IMR-90 (cell line): Measurements from ENCODE around the gene ACSBG1. TPM values are rescaled to one million over a fixed set of nuclear protein-coding genes. Genes with fewer than 3 reads are reported as not detected.
A peak's percentile ranks its signal among the peaks of the same experiment; 100 is the strongest.

Experiments
- ATAC-seq: fragments of 200-7000 bp; cut with Tn5 transposase; 2 replicates; pipeline ENCODE4 v1.9.1; 2020; ENCODE audit warnings: low read depth, mild to moderate bottlenecking, moderate library complexity
- BruUV-seq: library from RNA; stranded (reverse); fragments of 400-500 nt; replicated peaks from 2 replicates; lab custom pipeline; 2021; lab: Mats Ljungman, UMichigan
- CTCF ChIA-PET: fragments of 300-600 bp; formaldehyde crosslinking; extraction: SDS; loops from one replicate; lab custom pipeline; 2021; ENCODE audit warnings: antibody characterized with exemption; lab: Yijun Ruan, JAX
- POLR2A ChIA-PET: fragments of 300-600 bp; sonication (Branson Sonifier 250); formaldehyde crosslinking; loops from one replicate; lab custom pipeline; 2022; ENCODE audit warnings: antibody characterized with exemption; ENCODE audit not compliant: unreplicated experiment; lab: Charles Lee
- DNase-seq: peaks from one replicate; pipeline ENCODE4 v3.0.0; 2013
- H2AFZ ChIP-seq: replicated peaks from 2 replicates; pipeline ENCODE3; 2013; ENCODE audit warnings: low read length, mild to moderate bottlenecking; ENCODE audit not compliant: poor library complexity
- H2AK5ac ChIP-seq: 2 replicates; pipeline ENCODE4 v1.6.1; 2013; ENCODE audit warnings: low read depth, low read length, inconsistent platforms
- H2AK9ac ChIP-seq: replicated peaks from 2 replicates; pipeline ENCODE3; 2013; ENCODE audit warnings: mild to moderate bottlenecking, low read depth, low read length, moderate library complexity; ENCODE audit not compliant: poor library complexity
- H2BK120ac ChIP-seq: 2 replicates; pipeline ENCODE4 v1.6.1; 2013; ENCODE audit warnings: low read depth, low read length, inconsistent platforms
- H2BK15ac ChIP-seq: 3 replicates; pipeline ENCODE4 v1.6.1; 2013; ENCODE audit warnings: low read depth, low read length, inconsistent platforms
- H2BK20ac ChIP-seq: 2 replicates; pipeline ENCODE4 v1.6.1; 2013; ENCODE audit warnings: low read depth, mild to moderate bottlenecking, inconsistent platforms, low read length, moderate library complexity
- H2BK5ac ChIP-seq: 2 replicates; pipeline ENCODE4 v1.6.1; 2013; ENCODE audit warnings: mild to moderate bottlenecking, low read depth, low read length, inconsistent platforms; ENCODE audit not compliant: poor library complexity, severe bottlenecking
- H3K14ac ChIP-seq: replicated peaks from 2 replicates; pipeline ENCODE4 v1.6.1; 2013; ENCODE audit warnings: low read depth, low read length, inconsistent platforms
- H3K18ac ChIP-seq: 2 replicates; pipeline ENCODE4 v1.6.1; 2013; ENCODE audit warnings: low read depth, low read length, control low read depth
- H3K23ac ChIP-seq: 2 replicates; pipeline ENCODE4 v1.6.1; 2013; ENCODE audit warnings: low read depth, low read length, inconsistent platforms
- H3K27ac ChIP-seq: 2 replicates; pipeline ENCODE4 v1.5.1; 2013; ENCODE audit warnings: mild to moderate bottlenecking, control low read depth, low read length; ENCODE audit not compliant: insufficient read depth
- H3K27me3 ChIP-seq: 2 replicates; pipeline ENCODE4 v1.6.1; 2013; ENCODE audit warnings: low read length; ENCODE audit not compliant: control insufficient read depth, insufficient read depth
- H3K36me3 ChIP-seq: 2 replicates; pipeline ENCODE4 v1.6.1; 2013; ENCODE audit warnings: low read length, mixed read lengths; ENCODE audit not compliant: control insufficient read depth, insufficient read depth
- H3K4ac ChIP-seq: 2 replicates; pipeline ENCODE4 v1.6.1; 2013; ENCODE audit warnings: low read depth, low read length, inconsistent platforms
- H3K4me1 ChIP-seq: 2 replicates; pipeline ENCODE4 v1.6.1; 2013; ENCODE audit warnings: low read length, mixed read lengths; ENCODE audit not compliant: control insufficient read depth, insufficient read depth
- H3K4me2 ChIP-seq: 2 replicates; pipeline ENCODE4 v1.6.1; 2013; ENCODE audit warnings: low read depth, mild to moderate bottlenecking, control low read depth, low read length, moderate library complexity
- H3K4me3 ChIP-seq: 2 replicates; pipeline ENCODE4 v1.5.1; 2013; ENCODE audit warnings: low read depth, mild to moderate bottlenecking, control low read depth, low read length, moderate library complexity; ENCODE audit not compliant: insufficient read depth
- H3K56ac ChIP-seq: 2 replicates; pipeline ENCODE4 v1.6.1; 2013; ENCODE audit warnings: low read length, inconsistent platforms; ENCODE audit not compliant: insufficient read depth; ENCODE audit errors: extremely low read depth
- H3K79me1 ChIP-seq, 2 experiments: 2 replicates each; pipeline ENCODE4 v1.6.1; 2013; ENCODE audit warnings: low read length in 2 of 2, inconsistent platforms in 1 of 2, low read depth in 1 of 2
- H3K9ac ChIP-seq: 2 replicates; pipeline ENCODE4 v1.6.1; 2013; ENCODE audit warnings: low read depth, low read length, control low read depth
- H3K9me1 ChIP-seq: 2 replicates; pipeline ENCODE4 v1.6.1; 2013; ENCODE audit warnings: low read length, inconsistent platforms; ENCODE audit not compliant: insufficient read depth
- H3K9me3 ChIP-seq: 2 replicates; pipeline ENCODE4 v1.6.1; 2013; ENCODE audit warnings: low read length; ENCODE audit not compliant: control insufficient read depth, insufficient read depth
- H4K20me1 ChIP-seq: 2 replicates; pipeline ENCODE4 v1.6.1; 2013; ENCODE audit warnings: low read length, inconsistent platforms; ENCODE audit not compliant: insufficient read depth
- H4K5ac ChIP-seq: 2 replicates; pipeline ENCODE4 v1.6.1; 2013; ENCODE audit warnings: mild to moderate bottlenecking, low read depth, low read length, control low read depth
- H4K8ac ChIP-seq, 2 experiments: 2 replicates each; pipeline ENCODE4 v1.6.1; 2013; ENCODE audit warnings: low read depth in 2 of 2, low read length in 2 of 2, control low read depth in 1 of 2, inconsistent platforms in 1 of 2
- H4K91ac ChIP-seq: 2 replicates; pipeline ENCODE4 v1.6.1; 2013; ENCODE audit warnings: low read depth, low read length, inconsistent platforms; ENCODE audit not compliant: insufficient read depth
- NFE2L2 ChIP-seq: fragments of 150-350 bp; IDR thresholded peaks from 2 replicates; pipeline ENCODE4 v1.6.1; 2016; ENCODE audit warnings: low read depth, mild to moderate bottlenecking, low read length
- RAD21 ChIP-seq: IDR thresholded peaks from 2 replicates; pipeline ENCODE4 v1.6.1; 2012; ENCODE audit warnings: low read length, improper control_type of control experiment
- RCOR1 ChIP-seq: IDR thresholded peaks from 2 replicates; pipeline ENCODE4 v1.6.1; 2012; ENCODE audit warnings: mild to moderate bottlenecking, low read length, improper control_type of control experiment; ENCODE audit not compliant: insufficient replicate concordance
- SMC3 ChIP-seq: fragments of 150-350 bp; IDR thresholded peaks from 2 replicates; pipeline ENCODE4 v1.6.1; 2016; ENCODE audit warnings: low read depth, mild to moderate bottlenecking, antibody characterized with exemption, low read length, moderate library complexity
- WGBS, 2 experiments: methylation state at CpG; one replicate each; pipeline versions ENCODE4 v1.1.5 to v1.1.7; 2013; ENCODE audit warnings: missing lambda C conversion rate in 2 of 2; ENCODE audit not compliant: insufficient read length in 1 of 2; ENCODE audit errors: extremely low coverage in 2 of 2; 5-methylcytosine and 5-hydroxymethylcytosine counted together
- dilution Hi-C: fragments of 300-500 bp; cut with HindIII; formaldehyde crosslinking; loops from one replicate; pipeline ENCODE4 v1.14.3; 2018; ENCODE audit warnings: low sequenced_read_pairs; ENCODE audit not compliant: unreplicated experiment
- in situ Hi-C: fragments of 300-500 bp; cut with MboI; formaldehyde crosslinking; loops from 3 replicates; pipeline ENCODE4 v1.14.3; 2019; ENCODE audit warnings: low sequenced_read_pairs, inconsistent platforms, mixed read lengths
- intact Hi-C: fragments of 100-400 bp; cut with micrococcal nuclease; formaldehyde crosslinking; loops from 2 replicates; pipeline ENCODE4 v1.10.0; 2022
- polyA plus RNA-seq, 3 experiments: library from polyadenylated mRNA; depleted of rRNA; stranded (reverse); fragments of >200 nt; gene quantifications; 2 replicates each; pipeline ENCODE4 v1.2.3, GENCODE V29; 2012; ENCODE audit warnings: low replicate concordance in 1 of 3
- total RNA-seq: library from RNA; depleted of rRNA; stranded (reverse); fragments of >200 nt; gene quantifications from 2 replicates; pipeline ENCODE4 v1.2.3, GENCODE V29; 2012
- TF ChIP-seq, protein P1 (sequence below): conservative IDR thresholded peaks from 2 replicates; pipeline ENCODE4 v1.5.1; 2012; ENCODE audit warnings: mild to moderate bottlenecking, low read depth, low read length, improper control_type of control experiment

ACSBG1 gene
- total and polyA plus RNA-seq, 2 of the 4 experiments (the other 2 are of a cell fraction), result 0.02 TPM; not detected in 1

DNA sequence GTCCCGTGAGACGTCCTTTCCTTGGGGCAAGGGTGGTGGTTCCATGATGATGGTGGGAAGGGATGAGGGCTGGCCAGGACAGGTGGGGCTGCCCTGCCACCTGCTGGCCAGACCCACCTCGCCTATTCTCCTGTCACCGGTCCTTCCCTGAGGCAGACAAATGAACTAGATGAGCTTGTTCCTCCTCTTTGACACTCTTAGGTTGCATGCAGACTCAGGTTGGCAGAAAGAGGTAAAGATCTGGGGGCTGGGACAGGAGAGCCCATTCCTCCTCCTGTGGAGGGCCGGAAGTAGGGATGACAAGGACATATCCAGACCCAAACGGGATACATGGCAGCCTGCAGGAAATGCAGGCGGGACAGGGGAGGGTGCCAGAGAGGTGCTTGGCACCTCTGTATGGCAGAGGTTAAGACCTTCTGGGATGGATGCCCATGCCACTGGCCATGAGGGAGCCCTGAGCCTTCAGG, 38.6 kb downstream of the ACSBG1 start:
- intact Hi-C loops (loop anchor here (1.0 kb wide), 1 partner anchor 82 kb away; no protein-coding TSS in a partner anchor), dilution Hi-C loops (no loop called here), in situ Hi-C loops (no loop called here)
- H3K4me2 ChIP-seq, result no peak overlapping the region
- H4K8ac ChIP-seq, result no peak overlapping the region
- ChIA-PET POLR2A (no interaction called here), CTCF (interaction anchor here (0.6 to 1.5 kb wide), 3 partner anchors 9 to 83 kb away, joined by 3 to 4 read pairs (median 4); no protein-coding TSS in a partner anchor)
- H4K5ac ChIP-seq, result no peak overlapping the region
- no CpG with 5 or more reads among the region's 7 CpGs for WGBS, 2 experiments
- no peak overlapping the region for H4K91ac ChIP-seq
- H2BK20ac ChIP-seq, result no peak overlapping the region
- ATAC-seq (peak; percentile 46; the same call in 1 of the 2 replicates), DNase-seq (no peak)
- no TSS peak for BruUV-seq
- no peak overlapping the region for H3K23ac ChIP-seq
- peak overlapping the region; percentile 40 for H2AFZ ChIP-seq
- H3K9me3 ChIP-seq, result peaks cover 2% of the 10 kb centered on the region; the same call in 1 of the 2 replicates
- H2BK5ac ChIP-seq, result no peak overlapping the region
- no peak overlapping the region for H2AK9ac ChIP-seq
- H2BK15ac ChIP-seq, result no peak overlapping the region
- no peaks in the 10 kb centered on the region for H3K79me1 ChIP-seq
- no peaks in the 10 kb centered on the region for H4K20me1 ChIP-seq
- H3K9me1 ChIP-seq, result no peaks in the 10 kb centered on the region
- TF ChIP-seq RCOR1, result no peak
- no peak for TF ChIP-seq NFE2L2
- peak; percentile 53 for TF ChIP-seq RAD21
- TF ChIP-seq, protein P1, sequence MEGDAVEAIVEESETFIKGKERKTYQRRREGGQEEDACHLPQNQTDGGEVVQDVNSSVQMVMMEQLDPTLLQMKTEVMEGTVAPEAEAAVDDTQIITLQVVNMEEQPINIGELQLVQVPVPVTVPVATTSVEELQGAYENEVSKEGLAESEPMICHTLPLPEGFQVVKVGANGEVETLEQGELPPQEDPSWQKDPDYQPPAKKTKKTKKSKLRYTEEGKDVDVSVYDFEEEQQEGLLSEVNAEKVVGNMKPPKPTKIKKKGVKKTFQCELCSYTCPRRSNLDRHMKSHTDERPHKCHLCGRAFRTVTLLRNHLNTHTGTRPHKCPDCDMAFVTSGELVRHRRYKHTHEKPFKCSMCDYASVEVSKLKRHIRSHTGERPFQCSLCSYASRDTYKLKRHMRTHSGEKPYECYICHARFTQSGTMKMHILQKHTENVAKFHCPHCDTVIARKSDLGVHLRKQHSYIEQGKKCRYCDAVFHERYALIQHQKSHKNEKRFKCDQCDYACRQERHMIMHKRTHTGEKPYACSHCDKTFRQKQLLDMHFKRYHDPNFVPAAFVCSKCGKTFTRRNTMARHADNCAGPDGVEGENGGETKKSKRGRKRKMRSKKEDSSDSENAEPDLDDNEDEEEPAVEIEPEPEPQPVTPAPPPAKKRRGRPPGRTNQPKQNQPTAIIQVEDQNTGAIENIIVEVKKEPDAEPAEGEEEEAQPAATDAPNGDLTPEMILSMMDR, result peak; percentile 47
- TF ChIP-seq SMC3, result peak; percentile 52
- no peak overlapping the region for H3K4ac ChIP-seq
- no peak overlapping the region for H3K56ac ChIP-seq
- H3K14ac ChIP-seq, result no peak overlapping the region
- no peak overlapping the region for H2AK5ac ChIP-seq
- no peak overlapping the region for H3K18ac ChIP-seq
- peaks cover 35% of the 10 kb centered on the region for H3K27me3 ChIP-seq
- no peaks in the 10 kb centered on the region for H3K4me1 ChIP-seq
- H3K4me3 ChIP-seq, result no peak overlapping the region
- H3K27ac ChIP-seq, result no peak overlapping the region
- no peaks in the 10 kb centered on the region for H3K36me3 ChIP-seq
- no peak overlapping the region for H2BK120ac ChIP-seq
- no peak overlapping the region for H3K9ac ChIP-seq
